ENCODE data around the gene ADARB2. TPM values are rescaled to one million over a fixed set of nuclear protein-coding genes. Genes with fewer than 3 reads are reported as not detected.
"Not testable (repeated sequence)": the region's sequence is repeated elsewhere in the genome, so short reads cannot be mapped to it uniquely, and the experiment has no call there.

ADARB2 gene
- total RNA-seq, 4 donors from 2014 or later: 1.3 to 5.4 (median 1.8) TPM

- ATAC-seq: no peak
- Histone ChIP-seq H3K9me3 (peaks cover 0 to 20% (median 0%) of the 10 kb centered on the region in 3 donors), H3K4me1 (no peaks in the 10 kb centered on the region), H3K36me3 (no peaks in the 10 kb centered on the region), H3K4me3 (no peak overlapping the region), H3K27ac (no peak overlapping the region), H3K27me3 (no peaks in the 10 kb centered on the region)
- TF ChIP-seq POLR2AphosphoS5 (IDR thresholded peaks at IDR 0.05) (no peak), CTCF (IDR thresholded peaks at IDR 0.05) (no peak), POLR2A (IDR thresholded peaks at IDR 0.05) (no peak), EP300 (IDR thresholded peaks at IDR 0.05) (no peak)
- WGBS, 2 donors (ENCODE audit: low coverage in 1 of 2): 40 to 74% methylated on average over 1 to 12 of the region's 12 CpGs
Measured at GRCh38 chr10:1624240-1624639, 113.1 kb downstream of the ADARB2 start.

GRCh38 chr10:1620803-1621202 is 116.5 kb downstream of the ADARB2 start:
- no peak for ATAC-seq
- H3K4me3 ChIP-seq: no peak overlapping the region
- peaks cover 16% of the 10 kb centered on the region for H3K27me3 ChIP-seq
- no peaks in the 10 kb centered on the region for H3K36me3 ChIP-seq
- no peak overlapping the region for H3K27ac ChIP-seq
- TF ChIP-seq POLR2AphosphoS5 (IDR thresholded peaks at IDR 0.05) (no peak), POLR2A (IDR thresholded peaks at IDR 0.05) (no peak), CTCF (IDR thresholded peaks at IDR 0.05) (no peak)
- H3K9me3 ChIP-seq: peaks cover 0 to 11% (median 0%) of the 10 kb centered on the region in 3 donors
- no peaks in the 10 kb centered on the region for H3K4me1 ChIP-seq

- 16 to 24% methylated on average over 3 to 5 of the region's 13 CpGs for WGBS, 2 donors (ENCODE audit: low coverage in 1 of 2)
Measured at GRCh38 chr10:1617376-1618317, 119.7 kb downstream of the ADARB2 start.

GRCh38 chr10:1616701-1617100 is 120.6 kb downstream of the ADARB2 start:
- H3K27ac ChIP-seq, H3K36me3 ChIP-seq, H3K4me3 ChIP-seq, ATAC-seq, H3K4me1 ChIP-seq: not testable (repeated sequence)
- Histone ChIP-seq H3K27me3 (peaks cover 43% of the 10 kb centered on the region), H3K9me3 (peaks cover 0 to 11% (median 0%) of the 10 kb centered on the region in 3 donors)
- 36 to 50% methylated on average over 3 to 6 of the region's 9 CpGs for WGBS, 2 donors (ENCODE audit: low coverage in 1 of 2)

More at GRCh38 chr10:1617376-1618317, 119.7 kb downstream of the ADARB2 start:
- not testable (repeated sequence) for H3K4me1 ChIP-seq, H3K27ac ChIP-seq, H3K36me3 ChIP-seq, H3K4me3 ChIP-seq, ATAC-seq
- H3K9me3 ChIP-seq: peaks cover 0 to 11% (median 0%) of the 10 kb centered on the region in 3 donors
- H3K27me3 ChIP-seq: peaks cover 34% of the 10 kb centered on the region

- ATAC-seq: no peak
- Histone ChIP-seq H3K4me3 (no peak overlapping the region), H3K27ac (no peak overlapping the region), H3K4me1 (no peaks in the 10 kb centered on the region), H3K36me3 (no peaks in the 10 kb centered on the region), H3K27me3 (peaks cover 56% of the 10 kb centered on the region), H3K9me3 (peaks cover 0 to 11% (median 0%) of the 10 kb centered on the region in 3 donors)
- WGBS, 2 donors (ENCODE audit: low coverage in 1 of 2): 83% methylated on average over 1 of the region's 12 CpGs; no CpG with 5 or more reads in 1 of the 2 donors
- no peak for TF ChIP-seq POLR2AphosphoS5 (IDR thresholded peaks at IDR 0.05)
- TF ChIP-seq CTCF (IDR thresholded peaks at IDR 0.05): no peak
- TF ChIP-seq EP300 (IDR thresholded peaks at IDR 0.05): no peak
- no peak for TF ChIP-seq POLR2A (IDR thresholded peaks at IDR 0.05)
Measured at GRCh38 chr10:1615186-1615954, 122.0 kb downstream of the ADARB2 start.
